ENCODE measurements around the gene SDCCAG8. TPM values are rescaled to one million over a fixed set of nuclear protein-coding genes. Genes with fewer than 3 reads are reported as not detected.

SDCCAG8 gene
- total and polyA plus RNA-seq, 2 of the 8 experiments (the other 6 are each of a cell fraction or from before 2014, with no cell fraction given) = 15.6 to 21.0 TPM

- TF ChIP-seq TEAD4 (IDR thresholded peaks at IDR 0.05; ENCODE audit: low read depth, low read length) = no peak
- TF ChIP-seq JUN (IDR thresholded peaks at IDR 0.05; ENCODE audit: low read depth, low read length) = no peak
- TF ChIP-seq RNF2 (IDR thresholded peaks at IDR 0.05; ENCODE audit: borderline replicate concordance, low read depth, low read length, missing control alignments, poor library complexity, severe bottlenecking) = no peak
- no peak for TF ChIP-seq SP4 (IDR thresholded peaks at IDR 0.05; ENCODE audit: low read length)
Observed at GRCh38 chr1:243432136-243432535, 176.3 kb downstream of the SDCCAG8 start (continued).

All from H1 (cell line).